Suprapubic skin (tissue), 4 donors: Measurements from ENCODE around the gene PTGS1. TPM values are rescaled to one million over a fixed set of nuclear protein-coding genes. Genes with fewer than 3 reads are reported as not detected.

Experiments used
- DNase-seq, 2 donors: peaks; one replicate each; pipeline ENCODE4 v3.0.0-alpha.2; 2019; ENCODE audit warnings: low spot score in 2 of 2
- H3K27ac ChIP-seq: fragments of 200-600 bp; sonication (generic); one replicate; pipeline ENCODE4 v1.5.1; 2019
- H3K27me3 ChIP-seq: fragments of 200-600 bp; sonication (generic); one replicate; pipeline ENCODE4 v1.5.1; 2019
- H3K36me3 ChIP-seq: fragments of 200-600 bp; sonication (generic); one replicate; pipeline ENCODE4 v1.5.1; 2019
- H3K4me1 ChIP-seq: fragments of 200-600 bp; sonication (generic); one replicate; pipeline ENCODE4 v1.5.1; 2019
- H3K4me3 ChIP-seq: fragments of 200-600 bp; sonication (generic); one replicate; pipeline ENCODE4 v1.5.1; 2019; ENCODE audit warnings: mild to moderate bottlenecking
- H3K9me3 ChIP-seq: fragments of 200-600 bp; sonication (generic); one replicate; pipeline ENCODE4 v1.5.1; 2019
- CTCF ChIP-seq, 2 donors: fragments of 200-600 bp in 1 of 2; fragments of 450-650 bp in 1 of 2; sonication (generic) in 1 of 2; IDR thresholded peaks; one replicate each; pipeline ENCODE4 v1.5.1; 2016 to 2019; ENCODE audit warnings: antibody characterized with exemption in 2 of 2, mild to moderate bottlenecking in 1 of 2, moderate library complexity in 1 of 2
- EP300 ChIP-seq: sonication (generic); formaldehyde crosslinking; IDR thresholded peaks from one replicate; pipeline ENCODE4 v1.6.1; 2017; ENCODE audit warnings: antibody characterized with exemption
- POLR2A ChIP-seq, 2 donors: fragments of 450-650 bp; IDR thresholded peaks; one replicate each; pipeline ENCODE4 v1.6.1; 2017; ENCODE audit warnings: antibody characterized with exemption in 2 of 2, mild to moderate bottlenecking in 2 of 2, moderate library complexity in 2 of 2
- POLR2AphosphoS5 ChIP-seq, 3 donors: sonication (generic); formaldehyde crosslinking; IDR thresholded peaks; one replicate each; pipeline ENCODE4 v1.6.1; 2017; ENCODE audit warnings: antibody characterized with exemption in 3 of 3
- WGBS: methylation state at CpG from one replicate; pipeline ENCODE4 v1.1.5; 2018; 5-methylcytosine and 5-hydroxymethylcytosine counted together
- total RNA-seq, 4 donors: library from RNA; depleted of rRNA; stranded (reverse); fragments of >200 nt; gene quantifications; one replicate each; pipeline ENCODE4 v1.1.0, GENCODE V29; 2016

PTGS1 gene
- total RNA-seq, 4 donors from 2014 or later = 64.3 to 124 (median 73.1) TPM

- Histone ChIP-seq H3K9me3 (no peaks in the 10 kb centered on the region), H3K4me1 (peaks cover 20% of the 10 kb centered on the region), H3K4me3 (peak overlapping the region; percentile 57), H3K27me3 (no peaks in the 10 kb centered on the region), H3K36me3 (no peaks in the 10 kb centered on the region), H3K27ac (peak overlapping the region; percentile 31)
- WGBS = 36% methylated on average over 13 of the region's 16 CpGs
- no peak for TF ChIP-seq CTCF (IDR thresholded peaks at IDR 0.05)
- no peak for TF ChIP-seq EP300
- no peak for TF ChIP-seq POLR2A (IDR thresholded peaks at IDR 0.05)
- TF ChIP-seq POLR2AphosphoS5 (IDR thresholded peaks at IDR 0.05) = no peak
- DNase-seq = no peak
These were observed 23.2 kb upstream of the PTGS1 start for GRCh38 chr9:122347348-122348287.

- DNase-seq = no peak
- Histone ChIP-seq H3K4me1 (peaks cover 20% of the 10 kb centered on the region), H3K9me3 (no peaks in the 10 kb centered on the region), H3K36me3 (no peaks in the 10 kb centered on the region), H3K27me3 (no peaks in the 10 kb centered on the region), H3K27ac (no peak overlapping the region), H3K4me3 (no peak overlapping the region)
- TF ChIP-seq POLR2AphosphoS5 (IDR thresholded peaks at IDR 0.05) (no peak), CTCF (IDR thresholded peaks at IDR 0.05) (no peak), POLR2A (IDR thresholded peaks at IDR 0.05) (no peak), EP300 (no peak)
- 64% methylated on average over 6 of the region's 12 CpGs for WGBS
These were observed 22.5 kb upstream of the PTGS1 start for GRCh38 chr9:122348288-122348777.

DNA sequence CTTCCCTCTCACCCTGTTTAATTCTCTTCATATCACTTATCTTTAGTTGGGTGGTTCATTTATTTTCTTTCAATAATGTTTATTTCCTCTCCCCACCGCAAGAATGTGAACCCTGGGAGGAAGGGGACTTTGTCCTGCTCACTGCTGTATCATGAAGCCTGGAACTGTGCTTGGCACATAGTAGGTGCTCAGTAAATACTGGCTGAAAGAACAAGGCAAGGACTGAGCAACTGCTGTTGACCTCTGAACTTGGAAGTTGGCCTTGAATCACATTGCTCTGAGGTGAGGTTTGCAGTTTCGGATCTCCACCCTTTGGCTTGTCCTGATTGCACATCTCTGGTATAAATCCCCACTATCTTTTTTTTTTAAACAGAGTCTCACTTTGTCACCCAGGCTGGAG, 22.0 kb upstream of the PTGS1 start:
- 77% methylated on average over 2 of the region's 2 CpGs for WGBS
- Histone ChIP-seq H3K4me3 (no peak overlapping the region), H3K27ac (no peak overlapping the region), H3K36me3 (no peaks in the 10 kb centered on the region), H3K27me3 (no peaks in the 10 kb centered on the region), H3K9me3 (no peaks in the 10 kb centered on the region), H3K4me1 (peaks cover 20% of the 10 kb centered on the region)
- DNase-seq = no peak
- no peak for TF ChIP-seq POLR2A (IDR thresholded peaks at IDR 0.05)
- TF ChIP-seq EP300 = no peak
- TF ChIP-seq POLR2AphosphoS5 (IDR thresholded peaks at IDR 0.05) = no peak
- no peak for TF ChIP-seq CTCF (IDR thresholded peaks at IDR 0.05)

DNA sequence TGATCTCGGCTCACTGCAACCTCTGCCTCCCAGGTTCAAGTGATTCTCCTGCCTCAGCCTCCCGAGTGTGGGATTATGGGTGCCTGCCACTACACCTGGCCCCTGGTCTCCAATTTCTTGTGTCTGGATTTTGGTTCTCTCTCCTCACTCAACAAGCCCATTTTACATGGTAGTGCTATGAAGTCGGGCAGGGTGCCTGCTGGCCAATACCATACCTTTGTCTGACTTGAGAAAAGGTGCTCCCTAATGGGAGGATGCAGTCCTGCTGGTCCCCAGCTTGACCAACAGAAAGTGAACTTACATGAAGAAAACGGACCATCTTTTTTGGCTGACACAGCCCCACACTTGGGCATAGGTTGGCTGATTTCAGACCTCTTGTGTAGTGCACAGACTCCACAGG, 21.6 kb upstream of the PTGS1 start:
- Histone ChIP-seq H3K27ac (no peak overlapping the region), H3K27me3 (no peaks in the 10 kb centered on the region), H3K9me3 (no peaks in the 10 kb centered on the region), H3K4me1 (peaks cover 20% of the 10 kb centered on the region), H3K4me3 (no peak overlapping the region), H3K36me3 (no peaks in the 10 kb centered on the region)
- TF ChIP-seq EP300 (no peak), POLR2A (IDR thresholded peaks at IDR 0.05) (no peak), POLR2AphosphoS5 (IDR thresholded peaks at IDR 0.05) (no peak), CTCF (IDR thresholded peaks at IDR 0.05) (no peak)
- DNase-seq = no peak
- WGBS = 85% methylated on average over 4 of the region's 4 CpGs

GRCh38 chr9:122350577-122351355, 20.1 kb upstream of the PTGS1 start:
- Histone ChIP-seq H3K4me3 (no peak overlapping the region), H3K27me3 (no peaks in the 10 kb centered on the region), H3K9me3 (no peaks in the 10 kb centered on the region), H3K27ac (no peak overlapping the region), H3K4me1 (peaks cover 20% of the 10 kb centered on the region), H3K36me3 (no peaks in the 10 kb centered on the region)
- no peak for TF ChIP-seq EP300
- TF ChIP-seq POLR2A (IDR thresholded peaks at IDR 0.05) = no peak
- TF ChIP-seq POLR2AphosphoS5 (IDR thresholded peaks at IDR 0.05) = no peak
- peak; percentile 91 to 92 for TF ChIP-seq CTCF (IDR thresholded peaks at IDR 0.05)
- WGBS = 38% methylated on average over 11 of the region's 11 CpGs
- DNase-seq = peak; percentile 86 to 88
